OCI-LY7 (cell line): ENCODE data around the gene KCNN1. TPM values are rescaled to one million over a fixed set of nuclear protein-coding genes. Genes with fewer than 3 reads are reported as not detected.
A peak's percentile ranks its signal among the peaks of the same experiment; 100 is the strongest.

Experiments used
- BruUV-seq: library from RNA; stranded (reverse); fragments of 400-500 nt; replicated peaks from 2 replicates; lab custom pipeline; 2021; lab: Mats Ljungman, UMichigan
- CTCF ChIA-PET: fragments of 300-600 bp; sonication (Branson Sonifier 250); formaldehyde crosslinking; loops from one replicate; lab custom pipeline; 2022; ENCODE audit warnings: antibody characterized with exemption; ENCODE audit not compliant: unreplicated experiment; lab: Charles Lee
- POLR2A ChIA-PET: fragments of 300-600 bp; sonication (Branson Sonifier 250); formaldehyde crosslinking; loops from one replicate; lab custom pipeline; 2022; ENCODE audit warnings: antibody characterized with exemption; lab: Charles Lee
- DNase-seq: peaks from one replicate; pipeline ENCODE4 v3.0.0-alpha.2; 2015; ENCODE audit warnings: low spot score
- H2AFZ ChIP-seq: fragments of 200-600 bp; sonication (generic), shearing (Covaris generic); 2 replicates; pipeline ENCODE4 v1.6.1; 2014; ENCODE audit warnings: mild to moderate bottlenecking, antibody characterized with exemption, low read length, moderate library complexity
- H3K27ac ChIP-seq: fragments of 200-600 bp; sonication (generic); 2 replicates; pipeline ENCODE4 v1.5.1; 2014; ENCODE audit warnings: mixed run types, low read depth, mild to moderate bottlenecking, moderate library complexity, low read length, inconsistent platforms; ENCODE audit not compliant: poor library complexity, severe bottlenecking
- H3K36me3 ChIP-seq: fragments of 200-600 bp; sonication (generic); 2 replicates; pipeline ENCODE4 v1.6.1; 2014; ENCODE audit warnings: mild to moderate bottlenecking, antibody characterized with exemption, low read length, moderate library complexity, mixed read lengths; ENCODE audit not compliant: insufficient read depth
- H3K4me1 ChIP-seq: fragments of 200-600 bp; sonication (generic); 2 replicates; pipeline ENCODE4 v1.5.1; 2014; ENCODE audit warnings: mild to moderate bottlenecking, low read length; ENCODE audit not compliant: insufficient read depth, poor library complexity, severe bottlenecking
- H3K4me2 ChIP-seq: fragments of 200-600 bp; sonication (generic); 2 replicates; pipeline ENCODE4 v1.6.1; 2014; ENCODE audit warnings: mild to moderate bottlenecking, low read length
- H3K4me3 ChIP-seq: fragments of 200-600 bp; sonication (generic); 2 replicates; pipeline ENCODE4 v1.5.1; 2014; ENCODE audit warnings: mild to moderate bottlenecking, low read depth, low read length; ENCODE audit not compliant: poor library complexity, severe bottlenecking
- H3K79me2 ChIP-seq: fragments of 200-600 bp; sonication (generic); 2 replicates; pipeline ENCODE4 v1.6.1; 2016; ENCODE audit warnings: low read depth, mild to moderate bottlenecking, low read length, moderate library complexity, mixed read lengths; ENCODE audit not compliant: insufficient read depth
- H3K9me2 ChIP-seq: fragments of 200-600 bp; sonication (generic); 2 replicates; pipeline ENCODE4 v1.6.1; 2016; ENCODE audit warnings: mild to moderate bottlenecking, low read length, mixed read lengths; ENCODE audit not compliant: insufficient read depth
- H3K9me3 ChIP-seq: fragments of 200-600 bp; sonication (generic); 2 replicates; pipeline ENCODE4 v1.6.1; 2014; ENCODE audit warnings: mild to moderate bottlenecking, mixed run types, low read length, mixed read lengths
- H4K20me1 ChIP-seq: fragments of 200-600 bp; sonication (generic); 2 replicates; pipeline ENCODE4 v1.6.1; 2014; ENCODE audit warnings: mild to moderate bottlenecking, antibody characterized with exemption, low read length, moderate library complexity, mixed read lengths; ENCODE audit not compliant: insufficient read depth
- CTCF ChIP-seq: fragments of 200-600 bp; sonication (generic); conservative IDR thresholded peaks from 2 replicates; pipeline ENCODE4 v1.5.1; 2014; ENCODE audit warnings: mild to moderate bottlenecking, antibody characterized with exemption, low read length, moderate library complexity, mixed read lengths
- EZH2phosphoT487 ChIP-seq: fragments of 200-600 bp; sonication (generic); IDR thresholded peaks from 2 replicates; pipeline ENCODE4 v1.6.1; 2018; ENCODE audit warnings: low read depth, borderline replicate concordance, mild to moderate bottlenecking, mixed run types, antibody characterized with exemption, low read length, moderate library complexity, mixed read lengths
- intact Hi-C: fragments of 100-400 bp; cut with micrococcal nuclease; formaldehyde crosslinking; loops from one replicate; pipeline ENCODE4 v1.10.0; 2022; ENCODE audit not compliant: unreplicated experiment
- total RNA-seq, 2 experiments: library from RNA; depleted of rRNA in 1 of 2; stranded (reverse); fragments of >200 nt in 1 of 2; shearing (Covaris generic) in 1 of 2; gene quantifications; 2 replicates each; pipeline ENCODE4 v1.2.3, GENCODE V29; 2014 to 2022

Gene KCNN1
- total RNA-seq, 2 experiments from 2014 or later = 0.57 to 1.1 TPM

GRCh38 chr19:18023622-18024251 lies 56.8 kb downstream of the KCNN1 start:
- CTCF ChIA-PET = interaction anchor here (0.6 to 1.1 kb wide), 3 partner anchors 23 to 94 kb away, joined by 3 to 4 read pairs (median 3); no protein-coding TSS in a partner anchor
- POLR2A ChIA-PET = interaction anchor here (1.1 to 1.2 kb wide), 2 partner anchors 21 to 74 kb away, joined by 3 to 8 read pairs; partner anchors contain the start of gene MAST3

GRCh38 chr19:18027151-18027550 lies 60.2 kb downstream of the KCNN1 start:
- ChIA-PET POLR2A (interaction anchor here (1.0 kb wide), 1 partner anchor 18 kb away, joined by 3 read pairs; no protein-coding TSS in a partner anchor), CTCF (no interaction called here)
- no peak for TF ChIP-seq EZH2phosphoT487
- TF ChIP-seq CTCF = no peak
- H3K9me2 ChIP-seq = no peaks in the 10 kb centered on the region
- no peak overlapping the region for H3K4me2 ChIP-seq
- no peak for DNase-seq
- intact Hi-C loops = no loop called here
- no peaks in the 10 kb centered on the region for H3K36me3 ChIP-seq
- no peaks in the 10 kb centered on the region for H3K9me3 ChIP-seq
- H4K20me1 ChIP-seq = no peaks in the 10 kb centered on the region
- no TSS peak for BruUV-seq
- H3K4me3 ChIP-seq = no peak overlapping the region
- peaks cover 28% of the 10 kb centered on the region for H3K4me1 ChIP-seq
- no peak overlapping the region for H3K27ac ChIP-seq
- H2AFZ ChIP-seq = no peak overlapping the region
- H3K79me2 ChIP-seq = peaks cover 13% of the 10 kb centered on the region; the same call in 1 of the 2 replicates

More at GRCh38 chr19:18023622-18024251, 56.8 kb downstream of the KCNN1 start:
- Histone ChIP-seq H3K36me3 (no peaks in the 10 kb centered on the region), H3K79me2 (peaks cover 13% of the 10 kb centered on the region; the same call in 1 of the 2 replicates), H3K4me3 (peak overlapping the region; percentile 76), H3K9me3 (no peaks in the 10 kb centered on the region), H4K20me1 (no peaks in the 10 kb centered on the region), H3K4me2 (peak overlapping the region; percentile 80), H3K9me2 (no peaks in the 10 kb centered on the region), H3K4me1 (peaks cover 27% of the 10 kb centered on the region), H3K27ac (peak overlapping the region; percentile 86), H2AFZ (0 out of 2 replicates have a peak overlapping the region, but pooled peaks have one; percentile 0)
- BruUV-seq = no TSS peak
- intact Hi-C loops = no loop called here
- TF ChIP-seq CTCF = no peak
- no peak for TF ChIP-seq EZH2phosphoT487
- peak; percentile 85 for DNase-seq
